ENCODE results near the gene ITGB1. TPM values are rescaled to one million over a fixed set of nuclear protein-coding genes. Genes with fewer than 3 reads are reported as not detected.

Gene ITGB1
- total RNA-seq, 1 donor from 2014 or later = 517 TPM

GRCh38 chr10:32951111-32951510 lies 6.9 kb downstream of the ITGB1 start:
- DNase-seq (no peak), ATAC-seq (no peak)
- intact Hi-C loops (cut with DNase I) = no loop called here
- Histone ChIP-seq H3K36me3 (no peaks in the 10 kb centered on the region), H3K4me1 (peaks cover 52% of the 10 kb centered on the region), H3K9me3 (no peaks in the 10 kb centered on the region), H3K27me3 (no peaks in the 10 kb centered on the region), H3K27ac (no peak overlapping the region), H3K4me3 (no peak overlapping the region)
- TF ChIP-seq CTCF (IDR thresholded peaks at IDR 0.05) = no peak

- no peaks in the 10 kb centered on the region for H3K27me3 ChIP-seq
- no peaks in the 10 kb centered on the region for H3K36me3 ChIP-seq
- intact Hi-C loops (cut with DNase I) = no loop called here
- TF ChIP-seq CTCF (IDR thresholded peaks at IDR 0.05) = no peak
- peaks cover 48% of the 10 kb centered on the region for H3K4me1 ChIP-seq
- ATAC-seq = no peak
- H3K27ac ChIP-seq = no peak overlapping the region
- H3K9me3 ChIP-seq = no peaks in the 10 kb centered on the region
- no peak overlapping the region for H3K4me3 ChIP-seq
- no peak for DNase-seq
Observed at GRCh38 chr10:32950591-32951108, 7.4 kb downstream of the ITGB1 start.

GRCh38 chr10:32949221-32949678 lies 8.8 kb downstream of the ITGB1 start:
- no peak for DNase-seq
- intact Hi-C loops (cut with DNase I) = no loop called here
- no peak for ATAC-seq
- H3K4me1 ChIP-seq = peaks cover 34% of the 10 kb centered on the region
- no peaks in the 10 kb centered on the region for H3K36me3 ChIP-seq
- no peaks in the 10 kb centered on the region for H3K9me3 ChIP-seq
- no peak for TF ChIP-seq CTCF (IDR thresholded peaks at IDR 0.05)
- no peak overlapping the region for H3K4me3 ChIP-seq
- no peaks in the 10 kb centered on the region for H3K27me3 ChIP-seq
- H3K27ac ChIP-seq = no peak overlapping the region

- Histone ChIP-seq H3K4me1 (peaks cover 32% of the 10 kb centered on the region), H3K36me3 (no peaks in the 10 kb centered on the region), H3K27ac (no peak overlapping the region), H3K27me3 (no peaks in the 10 kb centered on the region), H3K9me3 (no peaks in the 10 kb centered on the region), H3K4me3 (no peak overlapping the region)
- TF ChIP-seq CTCF (IDR thresholded peaks at IDR 0.05) = no peak
- ATAC-seq (no peak), DNase-seq (no peak)
- intact Hi-C loops (cut with DNase I) = no loop called here
Observed at GRCh38 chr10:32948451-32948850, 9.6 kb downstream of the ITGB1 start.

DNA sequence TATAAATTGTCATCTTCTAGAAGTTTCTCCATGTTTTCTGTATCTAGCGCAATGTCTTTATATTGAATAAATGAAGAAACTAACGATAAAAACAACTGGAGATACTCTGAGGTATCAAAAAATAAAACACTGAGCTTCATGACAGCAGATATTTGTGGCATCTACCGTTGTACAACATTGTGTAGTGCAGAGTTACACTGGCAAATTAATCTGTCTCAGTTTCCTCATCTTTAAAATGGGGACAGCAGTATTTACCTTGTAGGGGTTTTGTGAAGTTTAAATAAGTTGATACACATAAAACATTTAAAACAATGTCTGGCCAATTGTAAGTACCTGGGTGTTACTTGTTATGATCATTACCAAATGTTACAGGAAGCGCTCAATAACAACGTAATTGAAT lies 10.4 kb downstream of the ITGB1 start:
- no peaks in the 10 kb centered on the region for H3K27me3 ChIP-seq
- intact Hi-C loops (cut with DNase I) = no loop called here
- TF ChIP-seq CTCF (IDR thresholded peaks at IDR 0.05) = no peak
- no peak overlapping the region for H3K4me3 ChIP-seq
- ATAC-seq = no peak
- H3K9me3 ChIP-seq = no peaks in the 10 kb centered on the region
- no peaks in the 10 kb centered on the region for H3K36me3 ChIP-seq
- DNase-seq = no peak
- H3K27ac ChIP-seq = no peak overlapping the region
- H3K4me1 ChIP-seq = peaks cover 30% of the 10 kb centered on the region

DNA sequence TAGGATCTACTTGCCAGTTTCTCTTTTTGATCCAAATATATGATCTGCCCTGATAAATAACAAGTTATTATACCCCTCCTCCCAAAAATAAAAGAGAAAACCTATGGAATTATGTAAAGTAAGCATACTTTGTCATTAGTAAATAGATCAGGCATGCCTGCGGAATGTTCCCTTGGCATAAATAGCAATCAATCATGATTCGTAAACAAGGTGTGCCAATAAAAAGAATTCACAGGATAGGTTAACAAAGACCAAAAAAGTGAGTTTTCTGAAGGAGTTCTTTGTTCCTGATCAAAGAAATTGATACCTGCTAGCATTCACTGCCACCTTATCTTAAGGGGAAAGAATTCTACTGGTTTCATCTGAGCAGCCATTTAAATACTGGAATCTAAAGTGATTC lies 11.9 kb downstream of the ITGB1 start:
- intact Hi-C loops (cut with DNase I) = no loop called here
- TF ChIP-seq CTCF (IDR thresholded peaks at IDR 0.05) = no peak
- Histone ChIP-seq H3K27me3 (no peaks in the 10 kb centered on the region), H3K4me1 (peaks cover 32% of the 10 kb centered on the region), H3K9me3 (no peaks in the 10 kb centered on the region), H3K36me3 (no peaks in the 10 kb centered on the region), H3K4me3 (no peak overlapping the region), H3K27ac (no peak overlapping the region)
- no peak for DNase-seq
- no peak for ATAC-seq
